Omental fat pad (tissue), 4 donors: ENCODE data around the gene ACTL9. TPM values are rescaled to one million over a fixed set of nuclear protein-coding genes. Genes with fewer than 3 reads are reported as not detected.

ENCODE experiments used
- ATAC-seq: fragments of 150-250 bp; one replicate; pipeline ENCODE4 v1.9.1; 2016; ENCODE audit warnings: mild to moderate bottlenecking, moderate library complexity; ENCODE audit not compliant: low FRiP score
- DNase-seq: peaks from one replicate; pipeline ENCODE4 v3.0.0-alpha.2; 2019; ENCODE audit warnings: low spot score
- CTCF ChIP-seq, 3 donors: fragments of 450-650 bp; IDR thresholded peaks; one replicate each; pipeline ENCODE4 v1.5.1; 2016 to 2017; ENCODE audit warnings: antibody characterized with exemption in 3 of 3, mild to moderate bottlenecking in 3 of 3, moderate library complexity in 2 of 3
- total RNA-seq, 4 donors: library from RNA; depleted of rRNA; stranded (reverse); fragments of >200 nt; gene quantifications; one replicate each; pipeline ENCODE4 v1.1.0, GENCODE V29; 2016

The ACTL9 gene
- total RNA-seq, 4 donors from 2014 or later = not detected

GRCh38 chr19:8684001-8684902 lies 14.3 kb downstream of the ACTL9 start:
- DNase-seq (no peak), ATAC-seq (no peak)
- no peak for TF ChIP-seq CTCF (IDR thresholded peaks at IDR 0.05)

DNA sequence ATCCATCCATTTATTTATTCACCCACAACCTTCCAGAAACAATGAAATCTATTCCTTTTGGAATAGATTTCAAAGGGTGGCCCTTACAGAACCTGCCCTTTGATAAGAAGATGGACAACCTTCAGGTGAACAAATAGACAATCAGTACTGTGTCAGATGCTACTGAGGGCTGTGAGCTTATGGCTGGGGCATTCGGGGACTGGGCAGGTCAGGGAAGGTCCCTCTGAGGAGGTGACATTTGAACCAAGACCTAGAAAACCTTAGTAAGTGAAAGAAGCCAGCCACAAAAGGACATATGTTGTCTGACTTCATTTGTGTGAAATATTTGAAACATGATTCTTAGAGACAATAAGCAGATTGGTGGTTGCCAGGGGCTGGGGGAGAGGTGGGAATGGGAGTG lies 15.7 kb downstream of the ACTL9 start:
- DNase-seq (no peak), ATAC-seq (no peak)
- no peak for TF ChIP-seq CTCF (IDR thresholded peaks at IDR 0.05)

GRCh38 chr19:8682472-8682871 lies 16.1 kb downstream of the ACTL9 start:
- no peak for DNase-seq
- ATAC-seq = no peak
- TF ChIP-seq CTCF (IDR thresholded peaks at IDR 0.05) = no peak

DNA sequence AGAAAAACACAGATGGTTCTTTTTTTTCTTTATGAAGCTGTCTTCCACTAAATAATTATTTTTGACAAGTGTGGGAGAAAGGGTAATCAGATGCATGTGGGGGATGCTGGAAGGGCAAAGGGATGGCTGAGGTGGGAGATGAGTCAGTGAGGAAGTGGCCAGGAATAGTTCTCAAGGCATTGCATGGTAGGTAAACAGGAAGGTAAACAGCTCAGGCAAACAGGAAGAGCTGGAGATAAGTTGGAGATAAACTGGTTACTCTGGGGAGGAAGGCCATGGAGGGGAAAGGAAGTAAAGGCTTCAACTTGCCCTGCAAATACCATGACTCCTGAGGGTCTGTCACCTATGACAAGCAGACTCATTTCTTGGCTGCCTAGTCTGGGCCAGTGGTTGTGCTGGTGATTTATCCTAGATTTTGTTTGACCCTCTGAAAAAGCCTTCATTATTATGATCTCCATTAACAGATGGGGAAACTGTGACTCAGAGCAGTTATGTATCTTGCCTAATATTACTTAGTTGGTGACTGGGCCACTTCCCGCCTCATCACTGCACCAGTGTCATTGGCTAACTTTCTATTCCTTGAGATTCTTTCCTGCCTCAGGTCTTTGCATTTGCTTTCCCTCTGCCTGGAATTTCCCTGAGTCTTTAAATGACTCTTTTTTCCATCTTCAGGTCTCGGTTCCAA lies 17.1 kb downstream of the ACTL9 start:
- no peak for DNase-seq
- TF ChIP-seq CTCF (IDR thresholded peaks at IDR 0.05) = no peak
- ATAC-seq = no peak

- no peak for TF ChIP-seq CTCF (IDR thresholded peaks at IDR 0.05)
- DNase-seq = no peak
- ATAC-seq = no peak
Measured at GRCh38 chr19:8680676-8681344, 17.8 kb downstream of the ACTL9 start.

DNA sequence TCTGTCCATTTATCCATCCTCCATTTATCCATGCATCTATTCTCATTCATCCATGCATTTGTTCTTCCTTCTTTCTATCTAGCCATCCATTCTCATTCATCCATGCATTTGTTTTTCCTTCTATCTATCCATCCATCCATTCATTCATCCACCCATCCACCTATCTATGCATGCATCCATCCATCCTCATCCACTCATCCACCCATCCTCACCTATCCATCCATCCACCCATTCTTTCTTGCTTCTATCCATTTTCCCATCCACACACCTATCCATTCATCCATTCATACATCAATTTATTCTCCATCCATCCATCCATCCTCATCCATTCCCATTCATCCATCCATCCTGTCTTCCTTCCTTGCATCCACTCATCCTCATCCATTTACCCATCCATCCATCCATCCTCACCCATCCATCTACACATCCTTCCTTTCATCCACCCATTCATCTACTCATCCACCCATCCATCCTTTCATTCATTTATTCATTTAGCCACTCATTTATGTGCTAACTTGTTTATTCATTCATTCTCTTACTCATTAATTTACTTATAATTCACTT lies 20.3 kb downstream of the ACTL9 start:
- TF ChIP-seq CTCF (IDR thresholded peaks at IDR 0.05) = no peak
- no peak for ATAC-seq
- no peak for DNase-seq
